Measurements from ENCODE around the gene ENO1.

DNA sequence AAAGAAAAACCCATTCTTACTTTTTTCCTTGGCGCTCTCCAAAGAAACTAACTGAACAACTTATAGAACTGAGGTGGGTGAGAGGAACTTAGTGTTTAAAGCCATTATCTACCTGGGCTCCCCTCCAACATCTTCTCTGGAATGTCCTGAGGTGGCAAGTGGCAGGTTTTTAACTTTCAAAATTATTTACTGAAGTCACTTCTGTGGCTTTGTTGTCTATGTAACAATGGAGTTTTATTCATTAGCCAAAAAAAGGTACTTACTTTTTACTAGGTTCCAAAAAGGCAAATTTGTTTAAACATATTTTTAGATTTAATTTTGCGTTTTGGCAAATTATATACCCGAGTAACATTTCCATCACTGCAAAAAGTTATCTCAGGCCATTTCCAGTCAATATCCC, 2.4 kb downstream of the ENO1 start:
- TF ChIP-seq POLR2A (IDR thresholded peaks at IDR 0.05) = no peak
- TF ChIP-seq, protein P1, sequence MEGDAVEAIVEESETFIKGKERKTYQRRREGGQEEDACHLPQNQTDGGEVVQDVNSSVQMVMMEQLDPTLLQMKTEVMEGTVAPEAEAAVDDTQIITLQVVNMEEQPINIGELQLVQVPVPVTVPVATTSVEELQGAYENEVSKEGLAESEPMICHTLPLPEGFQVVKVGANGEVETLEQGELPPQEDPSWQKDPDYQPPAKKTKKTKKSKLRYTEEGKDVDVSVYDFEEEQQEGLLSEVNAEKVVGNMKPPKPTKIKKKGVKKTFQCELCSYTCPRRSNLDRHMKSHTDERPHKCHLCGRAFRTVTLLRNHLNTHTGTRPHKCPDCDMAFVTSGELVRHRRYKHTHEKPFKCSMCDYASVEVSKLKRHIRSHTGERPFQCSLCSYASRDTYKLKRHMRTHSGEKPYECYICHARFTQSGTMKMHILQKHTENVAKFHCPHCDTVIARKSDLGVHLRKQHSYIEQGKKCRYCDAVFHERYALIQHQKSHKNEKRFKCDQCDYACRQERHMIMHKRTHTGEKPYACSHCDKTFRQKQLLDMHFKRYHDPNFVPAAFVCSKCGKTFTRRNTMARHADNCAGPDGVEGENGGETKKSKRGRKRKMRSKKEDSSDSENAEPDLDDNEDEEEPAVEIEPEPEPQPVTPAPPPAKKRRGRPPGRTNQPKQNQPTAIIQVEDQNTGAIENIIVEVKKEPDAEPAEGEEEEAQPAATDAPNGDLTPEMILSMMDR (IDR thresholded peaks at IDR 0.05) = no peak
